Hypothalamus (tissue), 51 donors: ENCODE results near the gene NCAPH2.
A peak's percentile ranks its signal among the peaks of the same experiment; 100 is the strongest.

Experiments used
- DNase-seq, 51 donors: peaks; one replicate each; lab custom pipeline; 2025; lab: John Stamatoyannopoulos, UW

NCAPH2 gene

DNA sequence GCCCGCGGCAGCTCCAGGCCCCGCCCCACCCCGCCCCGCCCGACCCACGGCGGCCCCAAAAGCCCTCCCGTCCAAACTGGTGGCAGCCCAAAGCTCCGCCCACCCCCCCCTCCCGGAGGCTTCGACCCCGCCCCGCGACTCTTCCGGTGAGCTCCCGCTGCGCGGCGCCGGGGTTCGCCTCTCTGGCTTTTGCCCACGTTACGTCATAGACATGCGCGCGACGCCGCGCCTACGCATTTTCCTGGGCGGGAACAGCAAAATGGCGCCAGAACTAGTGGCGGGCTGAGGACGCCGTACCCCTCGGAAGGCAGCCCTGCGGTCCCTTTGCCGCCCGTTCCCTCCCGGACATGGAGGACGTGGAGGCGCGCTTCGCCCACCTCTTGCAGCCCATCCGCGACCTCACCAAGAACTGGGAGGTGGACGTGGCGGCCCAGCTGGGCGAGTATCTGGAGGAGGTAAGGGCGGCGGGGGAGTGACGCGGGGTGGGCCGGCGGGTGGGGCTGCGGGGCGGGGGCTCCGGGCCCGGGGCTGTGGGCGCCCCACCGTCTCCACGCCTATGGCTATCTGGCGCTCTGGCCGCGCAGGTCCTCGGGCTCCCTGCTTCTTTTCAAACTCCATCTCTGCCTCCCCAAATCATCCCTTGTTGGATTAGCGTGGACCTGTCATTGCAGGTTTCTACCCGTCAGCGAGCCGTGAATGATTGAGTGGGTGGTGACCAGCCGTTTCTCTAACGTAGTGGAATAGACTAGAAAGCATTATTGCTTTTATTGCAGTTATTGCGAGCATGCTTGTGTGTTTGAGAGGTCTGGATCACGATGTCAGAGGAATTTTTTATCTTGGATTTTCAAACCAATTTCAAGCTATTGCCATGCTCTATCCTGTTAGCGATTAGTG is at the start of gene NCAPH2:
TSS of gene NCAPH2 (plus strand) at position 234 of the 894 bp plus-strand sequence. CDS start at position 348, 114 bp downstream.
- peak in 45 of 51 donors; percentile 61 to 100 (median 99) for DNase-seq

DNA sequence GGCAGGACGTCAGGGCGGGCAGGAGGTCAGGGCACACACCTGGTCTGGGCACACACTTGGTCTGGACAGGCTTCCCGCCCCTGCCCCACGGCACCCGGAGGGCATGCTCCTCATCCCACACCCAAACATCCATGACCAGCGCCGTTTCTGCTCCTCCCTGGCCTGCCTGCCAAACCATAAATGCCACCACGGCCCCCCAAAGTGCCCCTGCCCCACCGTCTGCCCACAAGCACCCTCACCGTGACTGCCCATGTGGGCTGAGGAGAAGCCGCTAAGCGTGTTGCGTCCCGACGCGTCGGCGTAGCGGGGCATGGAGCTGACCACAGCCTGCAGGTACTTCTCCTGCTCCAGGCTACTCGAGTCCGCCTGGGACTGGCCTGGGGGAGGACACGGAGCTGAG is 49.0 kb upstream of the NCAPH2 start:
- no peak for DNase-seq

DNA sequence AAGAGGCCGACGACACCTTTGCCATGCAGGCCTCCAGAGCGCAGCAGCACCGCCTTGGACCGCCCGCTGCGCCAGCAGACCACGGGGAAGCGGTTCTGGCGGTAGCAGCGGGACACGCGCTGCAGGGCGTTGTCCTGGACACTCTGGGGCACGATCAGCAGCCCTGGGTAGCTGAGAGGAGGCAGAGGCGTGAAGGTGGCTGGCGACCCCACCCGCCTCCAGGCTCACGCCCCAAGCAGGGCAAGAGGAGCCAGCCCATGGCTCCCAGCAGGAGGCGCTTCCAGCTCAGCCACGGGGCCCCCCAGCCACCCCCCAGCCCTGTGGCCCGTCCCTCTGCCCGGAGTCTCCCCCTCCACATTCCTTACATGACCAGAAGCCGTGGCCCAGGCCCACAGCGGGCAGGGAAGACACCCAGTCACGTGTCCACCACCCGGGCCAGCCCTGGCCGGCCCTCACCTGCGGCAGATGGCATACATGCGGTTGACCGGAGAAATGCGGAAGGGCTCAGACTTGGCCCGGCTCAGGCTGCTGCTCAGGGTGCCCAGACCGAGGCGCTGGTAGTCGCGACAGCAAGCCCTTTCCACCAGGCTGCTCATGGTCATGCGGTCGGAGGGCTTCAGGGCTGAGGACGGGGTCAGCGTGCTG is 48.4 kb upstream of the NCAPH2 start:
- DNase-seq = no peak

DNA sequence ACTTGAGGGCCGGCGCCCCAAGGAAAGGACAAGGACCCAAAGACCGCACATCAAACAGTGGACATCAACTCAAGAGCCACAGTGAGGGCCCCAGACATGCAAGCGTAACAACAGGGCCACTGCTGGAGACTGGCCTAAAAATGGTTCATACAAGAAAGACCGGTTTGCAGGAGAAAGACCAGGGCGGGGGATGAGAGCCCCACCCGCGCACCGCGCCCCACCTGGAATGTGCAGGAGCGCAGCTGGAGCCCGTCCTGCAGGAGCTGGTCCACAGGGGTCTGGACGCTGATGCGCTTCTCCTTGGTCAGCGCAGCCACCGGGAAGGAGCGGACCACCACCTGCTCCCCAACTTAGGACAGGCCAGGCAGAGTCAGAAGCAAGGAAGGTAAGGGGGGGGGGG is 47.1 kb upstream of the NCAPH2 start:
- DNase-seq = no peak

DNA sequence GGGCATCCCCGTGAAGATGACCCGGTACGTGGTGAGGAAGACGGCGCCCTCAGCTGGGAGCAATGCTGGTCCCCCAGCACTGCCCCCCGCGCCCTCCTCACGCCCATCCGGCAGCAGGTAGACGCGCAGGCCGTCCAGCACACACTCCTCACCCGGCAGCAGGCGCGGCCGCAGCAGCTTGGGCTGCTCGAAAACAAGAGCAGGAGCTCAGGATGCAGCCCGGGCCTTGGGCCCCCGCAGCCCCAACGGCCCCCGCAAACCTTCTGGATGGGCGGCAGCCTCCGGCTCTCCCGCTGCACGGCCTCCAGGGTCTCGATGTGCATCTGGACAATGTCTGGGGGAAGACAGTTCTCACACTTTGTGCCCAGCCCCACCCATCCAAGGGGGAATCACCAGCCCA is 46.5 kb upstream of the NCAPH2 start:
- no peak for DNase-seq

DNA sequence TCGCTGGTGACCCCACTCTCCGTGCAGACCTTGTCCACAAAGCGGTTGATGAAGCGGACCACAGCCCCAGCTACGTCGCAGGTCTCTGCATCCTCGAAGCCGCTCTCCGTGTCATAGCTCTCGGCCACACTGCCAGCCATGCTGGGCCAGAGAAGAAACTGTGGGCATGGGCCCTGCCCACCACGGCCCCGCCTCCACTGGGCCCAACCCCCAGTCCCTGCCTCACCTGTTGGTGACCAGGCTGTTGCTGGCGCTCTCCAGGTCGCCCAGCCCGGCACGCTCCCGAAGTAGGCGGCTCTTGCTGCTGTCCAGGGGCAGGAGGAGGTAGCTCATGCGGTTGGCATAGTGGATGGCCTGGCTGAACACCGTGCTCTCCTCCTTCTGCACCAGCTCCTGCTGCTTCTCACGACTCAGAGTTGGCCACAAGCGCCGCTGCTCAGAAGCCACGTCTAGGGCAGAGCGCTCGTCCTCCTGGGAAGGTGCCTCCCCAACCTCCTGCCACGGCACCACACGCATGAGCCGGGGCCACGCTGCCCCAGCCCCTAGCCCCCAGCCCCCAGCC is 46.0 kb upstream of the NCAPH2 start:
- DNase-seq = no peak

DNA sequence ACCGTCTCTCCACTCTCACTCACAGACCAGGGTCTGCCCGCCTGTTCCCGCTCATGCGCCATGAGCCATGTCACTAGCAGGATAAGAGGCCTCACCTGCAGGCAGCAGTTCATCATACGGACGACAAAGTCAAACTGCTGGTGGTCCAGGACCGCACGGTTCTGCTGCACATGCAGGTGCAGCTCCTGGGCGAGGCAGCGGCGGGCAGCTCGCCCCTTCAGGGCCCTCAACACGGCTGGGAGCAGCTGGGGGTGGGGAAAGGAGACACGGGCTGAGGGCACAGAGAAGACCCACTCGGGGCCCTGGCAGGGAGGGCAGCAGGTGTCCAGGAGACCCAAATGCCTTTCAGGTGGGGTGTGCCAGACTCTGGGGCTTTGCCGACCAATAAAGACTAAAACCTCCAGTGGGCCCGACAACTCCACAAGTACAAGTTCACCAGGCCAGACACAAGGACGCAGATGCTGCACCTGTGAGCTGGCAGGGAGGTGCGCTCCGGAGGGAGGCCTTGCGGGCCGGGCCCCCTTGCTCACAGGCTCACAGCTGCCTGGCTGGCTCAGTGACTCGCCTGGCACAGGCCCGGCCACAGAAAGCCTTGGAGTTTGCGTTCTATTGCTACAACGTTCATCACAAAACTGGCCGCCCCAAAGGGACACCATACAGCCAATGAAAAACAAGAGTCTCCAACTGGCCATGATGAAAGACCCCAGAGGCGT is 44.7 kb upstream of the NCAPH2 start:
- DNase-seq = no peak

DNA sequence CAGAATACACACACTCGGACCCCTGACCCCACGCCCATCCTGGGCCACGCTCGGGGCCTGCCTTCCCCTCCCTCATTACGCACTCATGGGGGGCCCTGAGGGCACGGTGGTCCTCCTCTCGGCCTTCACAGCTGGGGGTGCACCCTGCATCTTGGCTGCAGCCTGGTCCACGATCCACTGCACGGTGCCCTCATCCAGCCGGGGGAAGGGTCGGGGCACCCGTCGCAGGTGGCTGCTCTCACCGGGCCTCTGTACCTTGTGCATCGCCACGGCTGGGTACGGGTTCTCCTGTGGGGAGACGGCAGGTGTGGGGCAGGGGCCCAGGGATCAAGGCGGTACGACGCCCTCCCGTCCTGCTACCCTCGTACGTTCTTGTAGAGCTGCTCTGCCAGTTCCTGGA is 43.6 kb upstream of the NCAPH2 start:
- DNase-seq = no peak

DNA sequence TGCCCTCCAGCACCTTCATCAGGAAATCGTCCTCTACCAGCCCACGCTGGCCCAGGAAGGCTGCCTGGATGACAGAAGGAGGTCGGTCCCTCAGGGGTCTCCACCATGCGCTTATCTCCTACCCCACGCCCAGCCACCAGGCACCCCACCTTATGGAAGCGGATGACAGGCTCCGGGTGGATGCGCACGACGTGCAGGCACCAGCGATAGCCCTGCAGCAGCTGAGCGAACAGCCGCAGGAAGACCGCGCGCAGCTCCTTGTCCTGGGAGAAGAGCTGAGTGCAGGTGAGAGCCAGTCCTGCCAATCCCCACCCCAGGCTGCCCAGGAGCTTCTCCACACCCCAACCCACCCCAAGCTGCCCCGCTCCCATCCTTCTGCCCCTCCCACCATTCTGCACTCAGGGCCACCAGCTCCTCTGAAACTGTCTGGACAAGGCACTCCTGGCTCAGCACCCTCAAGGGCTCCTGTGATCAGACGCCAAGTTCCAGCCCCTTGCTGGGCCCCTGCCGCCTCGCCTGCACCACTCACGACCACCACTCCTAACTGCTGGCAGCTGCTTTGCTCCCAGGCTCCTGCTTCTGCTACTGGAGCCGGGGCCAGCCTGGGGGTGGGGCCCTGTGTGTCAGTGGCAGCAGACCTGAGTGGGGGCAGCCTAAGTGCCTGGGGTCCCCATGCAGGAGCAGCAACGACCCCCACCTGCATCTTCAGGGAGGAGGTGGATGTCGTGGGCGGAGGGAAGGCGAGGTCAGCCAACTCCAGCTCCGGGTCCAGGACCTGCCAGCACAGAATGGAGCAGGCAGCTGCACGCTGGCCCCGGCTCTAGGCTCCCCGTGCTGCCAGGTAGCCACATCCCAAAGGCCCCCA is 42.7 kb upstream of the NCAPH2 start:
- DNase-seq = no peak

DNA sequence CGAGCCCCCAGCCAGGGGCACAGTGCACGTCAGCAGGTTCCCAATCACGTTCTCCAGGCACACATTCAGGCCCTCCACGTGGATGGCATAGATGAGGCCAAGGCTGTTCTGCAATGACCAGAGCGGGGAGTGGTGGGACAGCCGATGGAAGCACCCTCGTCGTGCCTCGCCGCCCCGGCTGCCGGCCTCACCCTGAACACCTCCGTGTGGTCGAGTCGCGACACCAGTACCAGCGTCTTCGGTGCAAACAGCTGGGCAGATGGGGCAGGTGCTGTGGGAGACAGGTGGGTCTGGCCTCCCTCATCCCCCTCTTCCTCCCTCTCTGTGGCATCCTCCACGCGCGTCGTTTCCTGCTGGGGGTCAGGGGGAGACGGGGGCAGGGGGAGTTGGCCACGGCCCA is 40.7 kb upstream of the NCAPH2 start:
- no peak for DNase-seq

DNA sequence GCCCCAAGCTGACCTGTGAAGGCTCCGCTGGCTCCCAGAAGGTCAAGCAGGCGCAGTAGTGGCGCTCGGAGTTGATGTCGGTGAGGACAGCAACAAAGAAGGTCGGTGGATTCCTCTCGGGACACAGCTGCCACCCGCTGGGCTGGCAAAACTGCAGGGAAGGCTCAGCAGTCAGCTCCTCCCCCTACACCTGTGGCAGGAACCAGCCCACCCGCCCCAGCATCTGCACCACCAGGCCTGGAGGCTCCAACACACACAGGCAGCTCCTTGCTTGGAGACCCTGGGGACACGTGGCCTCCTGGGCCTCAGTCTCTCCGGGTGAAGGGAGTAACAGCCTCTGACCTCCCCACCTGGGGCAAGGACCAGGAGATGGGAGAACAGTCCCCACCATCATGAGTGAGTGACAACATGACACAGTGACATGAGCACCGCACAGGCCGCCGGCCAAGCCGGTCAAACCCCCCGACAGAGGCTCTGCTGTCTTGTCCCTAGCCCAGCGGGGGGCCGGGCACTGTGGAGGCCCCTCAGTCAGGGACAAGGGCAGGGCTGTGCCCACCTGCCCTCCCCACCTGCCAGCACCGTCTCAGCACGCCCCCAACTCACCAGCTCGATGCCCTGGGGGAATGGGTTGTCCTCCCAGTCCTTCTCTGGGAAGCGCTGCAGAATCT is 40.1 kb upstream of the NCAPH2 start:
- DNase-seq = no peak

DNA sequence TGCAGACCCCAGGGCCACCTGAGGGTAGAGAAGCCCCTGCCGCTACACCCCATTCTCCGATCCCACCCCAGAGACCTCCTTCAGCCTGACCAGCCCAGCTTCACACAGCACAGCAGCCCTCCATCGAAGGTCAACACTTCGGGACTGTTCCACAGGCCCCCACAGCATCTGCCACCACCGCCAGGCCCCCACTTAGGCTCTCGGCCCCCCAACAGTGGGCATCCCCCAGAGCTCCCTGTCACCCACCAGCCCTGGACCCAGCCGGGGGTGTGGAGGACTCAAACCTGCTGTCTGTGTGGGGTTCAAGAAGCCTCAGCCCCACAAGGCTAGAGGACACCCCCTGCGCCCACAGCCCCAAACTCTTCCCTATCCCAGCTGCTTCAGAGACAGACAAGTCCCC is 39.4 kb upstream of the NCAPH2 start:
- DNase-seq = no peak

DNA sequence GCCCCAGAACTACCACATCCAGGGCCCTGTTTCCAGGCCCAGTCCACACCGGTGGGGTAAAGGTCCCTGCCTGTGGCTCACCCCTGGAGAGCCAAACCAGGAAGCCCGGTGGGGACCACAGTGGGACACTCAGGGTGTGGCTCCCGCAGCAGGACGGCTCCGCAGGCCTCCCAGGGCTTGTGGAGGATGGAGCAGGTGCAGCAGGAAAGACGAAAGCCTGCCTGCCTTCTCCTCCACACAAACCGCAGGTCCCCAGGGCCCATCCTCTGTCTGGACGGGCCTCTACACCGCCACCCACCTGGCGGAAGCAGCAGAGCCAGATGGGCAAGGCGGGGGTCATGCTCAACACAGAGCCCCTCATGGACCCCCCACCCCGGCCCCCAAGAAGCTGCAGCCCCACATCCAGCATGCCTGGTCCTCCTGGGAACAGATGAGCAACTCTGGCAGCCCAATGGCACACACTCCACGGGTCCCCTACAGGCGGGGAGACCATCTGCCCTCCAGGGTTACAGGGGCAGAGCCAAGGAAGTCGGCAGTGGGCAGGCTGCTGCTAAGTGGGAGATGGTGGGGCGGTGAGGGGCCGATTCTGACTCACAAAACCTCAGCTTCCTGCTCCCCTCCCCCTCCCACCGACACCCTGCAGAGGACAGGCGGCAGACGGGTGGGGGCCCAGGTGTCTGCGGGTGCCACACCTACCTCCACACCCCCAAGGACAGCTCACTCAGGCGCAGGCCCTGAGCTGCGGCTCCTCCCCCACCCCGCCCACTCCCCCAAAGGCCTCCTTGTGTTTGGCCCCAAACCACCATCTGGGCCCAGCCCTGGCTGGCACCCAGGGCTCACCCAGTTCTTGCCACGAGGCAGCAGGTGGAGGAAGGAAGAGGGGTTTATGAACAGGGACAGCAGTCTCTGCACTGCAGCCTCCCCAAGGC is 38.4 kb upstream of the NCAPH2 start:
- DNase-seq = peak in 3 of 51 donors; percentile 4 to 15 (median 5)

DNA sequence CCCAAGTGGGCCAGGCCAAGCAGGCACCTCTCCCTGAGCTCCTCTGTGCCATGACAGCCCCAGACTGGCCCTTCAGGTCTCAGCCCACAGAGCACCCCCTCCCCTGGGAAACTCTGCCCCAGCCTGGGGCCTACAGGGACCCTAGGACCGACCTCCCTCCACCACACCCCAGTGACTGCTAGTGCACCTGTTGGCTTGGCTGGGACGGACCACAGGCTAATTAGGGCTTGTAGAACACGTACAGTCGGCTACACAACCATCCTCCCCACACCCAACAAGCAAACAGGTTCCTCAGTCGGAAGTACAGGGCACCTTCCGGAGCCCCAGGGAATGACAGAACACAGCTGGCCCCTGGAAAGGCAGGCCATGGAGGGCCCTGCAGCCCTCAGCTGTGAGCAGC is 37.5 kb upstream of the NCAPH2 start:
- no peak for DNase-seq

DNA sequence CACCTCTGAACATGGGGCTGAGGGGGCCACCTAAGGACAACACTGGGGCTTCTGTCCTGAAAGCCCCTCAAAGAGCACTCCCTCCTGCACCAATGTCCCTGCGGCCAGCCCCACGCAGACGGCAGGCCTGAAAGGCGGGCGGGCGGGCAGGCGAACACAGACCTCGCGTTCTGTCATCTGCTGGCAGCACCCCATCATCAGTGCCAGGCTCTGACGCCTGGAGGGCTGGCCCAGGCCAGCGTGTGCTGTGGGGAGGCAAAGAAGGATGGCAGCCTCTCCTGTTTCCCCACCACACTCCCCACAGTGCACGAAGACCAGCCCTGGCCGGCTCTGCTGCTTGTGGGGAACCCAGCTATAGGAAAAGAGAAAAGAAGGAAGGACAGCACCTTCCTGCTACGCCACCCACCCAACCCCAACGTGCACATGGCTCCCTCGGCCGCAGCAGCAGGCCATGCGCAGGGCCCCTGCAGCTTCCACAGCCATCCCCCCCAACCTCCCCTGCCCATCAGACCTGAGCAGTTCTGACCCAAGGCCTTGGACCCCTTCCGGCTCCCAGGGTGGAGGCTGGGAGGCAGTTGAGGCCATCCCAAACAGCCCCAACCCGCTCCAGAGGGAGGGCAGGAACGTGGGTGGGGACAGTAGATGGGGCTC is 36.7 kb upstream of the NCAPH2 start:
- peak in 34 of 51 donors; percentile 14 to 80 (median 48) for DNase-seq

DNA sequence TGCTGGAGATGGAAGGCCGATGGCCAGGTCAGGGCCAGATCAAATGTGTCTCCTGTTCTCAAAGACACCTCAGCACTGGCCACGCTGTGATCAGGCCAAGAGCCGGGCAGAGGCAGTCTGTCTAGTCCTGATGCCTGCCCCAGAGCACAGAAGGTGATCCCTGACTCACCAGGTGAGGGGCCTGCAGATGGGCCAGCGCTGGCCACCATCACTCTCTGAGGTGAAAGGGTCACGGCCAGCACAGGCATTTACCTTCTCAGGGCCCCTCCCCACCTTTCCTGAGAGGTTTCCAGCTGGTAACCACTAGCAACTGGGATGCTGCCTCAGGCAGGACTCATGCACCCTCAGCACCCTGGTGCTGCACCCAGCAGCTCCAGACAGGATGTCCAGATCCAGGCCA is 36.1 kb upstream of the NCAPH2 start:
- DNase-seq = no peak

DNA sequence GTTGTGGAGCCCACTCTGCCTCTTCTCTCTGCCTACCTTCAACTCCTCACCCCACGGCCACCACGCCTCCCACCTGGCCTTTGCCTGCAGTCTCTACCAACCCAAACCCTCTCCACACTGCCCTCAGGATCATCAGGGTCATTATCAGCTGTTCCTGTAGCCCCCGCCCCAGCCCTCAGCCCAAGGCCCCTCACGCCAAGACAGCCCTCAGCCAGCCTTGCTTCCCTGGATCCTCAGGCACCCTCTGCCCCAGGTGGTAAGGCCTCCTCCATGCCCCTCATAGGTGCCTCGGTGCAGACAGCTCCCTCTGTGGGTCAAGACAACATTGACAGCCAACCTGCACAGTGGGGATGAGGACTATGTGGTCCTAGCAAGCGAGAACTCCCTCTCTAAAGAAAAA is 34.9 kb upstream of the NCAPH2 start:
- DNase-seq = no peak
